CD14-positive monocyte (primary cell): Measurements from ENCODE around the gene PDE8A. TPM values are rescaled to one million over a fixed set of nuclear protein-coding genes. Genes with fewer than 3 reads are reported as not detected.

Experiments
- DNase-seq, 3 donors: peaks; one replicate each; pipeline ENCODE4 v3.0.0-alpha.2; 2011 to 2022
- H2AFZ ChIP-seq: 2 replicates; pipeline ENCODE4 v1.6.0; 2012; ENCODE audit warnings: mild to moderate bottlenecking, low read depth, low read length, inconsistent platforms; ENCODE audit not compliant: insufficient read depth, poor library complexity, severe bottlenecking
- H3K27ac ChIP-seq, 2 donors: 1 replicate in 1 of 2; 2 replicates in 1 of 2; pipeline ENCODE4 v1.5.1; 2012 to 2013; ENCODE audit warnings: low read length in 2 of 2, control low read depth in 1 of 2, inconsistent platforms in 1 of 2, low read depth in 1 of 2, mild to moderate bottlenecking in 1 of 2
- H3K27me3 ChIP-seq, 2 donors: one replicate each; pipeline versions ENCODE4 v1.6.0 to v1.6.1; 2011 to 2013; ENCODE audit warnings: low read length in 2 of 2; ENCODE audit not compliant: control insufficient read depth in 2 of 2, insufficient read depth in 2 of 2
- H3K36me3 ChIP-seq, 2 donors: replicated peaks in 1 of 2; 1 replicate in 1 of 2; 2 replicates in 1 of 2; pipeline versions ENCODE4 v1.5.1 to v1.6.1; 2012 to 2013; ENCODE audit warnings: low read length in 2 of 2, control low read depth in 1 of 2, inconsistent platforms in 1 of 2, mild to moderate bottlenecking in 1 of 2; ENCODE audit not compliant: insufficient read depth in 2 of 2, control insufficient read depth in 1 of 2
- H3K4me1 ChIP-seq, 2 donors: 1 replicate in 1 of 2; 2 replicates in 1 of 2; pipeline versions ENCODE4 v1.5.1 to v1.6.1; 2012 to 2013; ENCODE audit warnings: low read length in 2 of 2, control low read depth in 1 of 2, inconsistent platforms in 1 of 2, mild to moderate bottlenecking in 1 of 2, moderate library complexity in 1 of 2; ENCODE audit not compliant: insufficient read depth in 2 of 2, control insufficient read depth in 1 of 2
- H3K4me2 ChIP-seq: replicated peaks from 2 replicates; pipeline ENCODE3; 2012; ENCODE audit warnings: low read length, moderate library complexity, mild to moderate bottlenecking; ENCODE audit not compliant: poor library complexity, severe bottlenecking; ENCODE audit errors: extremely low read depth
- H3K4me3 ChIP-seq, 3 experiments: fragments of 200-600 bp in 1 of 3; sonication (generic) in 1 of 3; replicated peaks in 1 of 3; 1 replicate in 2 of 3; 2 replicates in 1 of 3; pipeline ENCODE4 v1.5.1; 2011 to 2013; ENCODE audit warnings: low read length in 3 of 3, mild to moderate bottlenecking in 3 of 3, control low read depth in 2 of 3, low read depth in 2 of 3, inconsistent platforms in 1 of 3, moderate library complexity in 1 of 3
- H3K79me2 ChIP-seq: 2 replicates; pipeline ENCODE4 v1.6.0; 2012; ENCODE audit warnings: mild to moderate bottlenecking, control low read depth, inconsistent platforms, low read length, moderate library complexity; ENCODE audit not compliant: insufficient read depth
- H3K9ac ChIP-seq: 2 replicates; pipeline ENCODE4 v1.6.0; 2017; ENCODE audit warnings: low read length, mild to moderate bottlenecking; ENCODE audit not compliant: insufficient read depth, poor library complexity, severe bottlenecking
- H3K9me3 ChIP-seq, 2 donors: replicated peaks in 1 of 2; 1 replicate in 1 of 2; 2 replicates in 1 of 2; pipeline versions ENCODE4 v1.5.1 to v1.6.1; 2012 to 2013; ENCODE audit warnings: low read length in 2 of 2, control low read depth in 1 of 2; ENCODE audit not compliant: control insufficient read depth in 1 of 2, insufficient read depth in 1 of 2
- H4K20me1 ChIP-seq: 2 replicates; pipeline ENCODE4 v1.6.0; 2012; ENCODE audit warnings: mild to moderate bottlenecking, low read length, control low read depth, moderate library complexity; ENCODE audit not compliant: insufficient read depth
- H3K27ac Mint-ChIP-seq, 7 donors: one replicate each; pipeline ENCODE4 v1.8.0; 2020; ENCODE audit warnings: mild to moderate bottlenecking in 7 of 7, mixed read lengths in 7 of 7, moderate library complexity in 6 of 7, inconsistent platforms in 2 of 7
- H3K27me3 Mint-ChIP-seq, 3 donors: one replicate each; pipeline ENCODE4 v1.8.0; 2021 to 2022; ENCODE audit warnings: low read depth in 3 of 3, mild to moderate bottlenecking in 3 of 3, mixed read lengths in 3 of 3, moderate library complexity in 3 of 3, inconsistent platforms in 1 of 3
- H3K36me3 Mint-ChIP-seq, 2 donors: one replicate each; pipeline ENCODE4 v1.8.0; 2020; ENCODE audit warnings: mixed read lengths in 2 of 2, inconsistent platforms in 1 of 2, mild to moderate bottlenecking in 1 of 2
- H3K4me1 Mint-ChIP-seq: one replicate; pipeline ENCODE4 v1.8.0; 2020; ENCODE audit warnings: mild to moderate bottlenecking, mixed read lengths
- H3K4me3 Mint-ChIP-seq, 2 donors: one replicate each; pipeline ENCODE4 v1.8.0; 2020; ENCODE audit warnings: mild to moderate bottlenecking in 2 of 2, mixed read lengths in 2 of 2, moderate library complexity in 1 of 2
- H3K9me3 Mint-ChIP-seq, 7 donors: one replicate each; pipeline ENCODE4 v1.8.0; 2020 to 2022; ENCODE audit warnings: mixed read lengths in 7 of 7, mild to moderate bottlenecking in 6 of 7, moderate library complexity in 6 of 7, inconsistent platforms in 2 of 7
- CTCF ChIP-seq: fragments of 200-600 bp; IDR thresholded peaks from one replicate; pipeline ENCODE4 v1.8.0; 2022; ENCODE audit warnings: antibody characterized with exemption, mild to moderate bottlenecking
- WGBS: methylation state at CpG from one replicate; pipeline ENCODE4 v1.1.5; 2013; ENCODE audit warnings: missing lambda C conversion rate; ENCODE audit not compliant: insufficient coverage; 5-methylcytosine and 5-hydroxymethylcytosine counted together
- intact Hi-C, 2 donors: fragments of 100-400 bp; cut with micrococcal nuclease; formaldehyde crosslinking; loops; one replicate each; pipeline versions ENCODE4 v1.15.0 to v1.15.1; 2023
- polyA plus RNA-seq, 3 donors: library from polyadenylated mRNA; depleted of rRNA in 1 of 3; unstranded in 2 of 3; stranded (reverse) in 1 of 3; fragments of 300-500 nt in 2 of 3; fragments of >200 nt in 1 of 3; fragmentation: Illumina TruSeq in 2 of 3; gene quantifications; 1 replicate in 2 of 3; 2 replicates in 1 of 3; pipeline ENCODE4 v1.2.3, GENCODE V29; 2012 to 2021

Gene PDE8A
- polyA plus RNA-seq, 3 donors: 2.8 to 33.4 (median 4.9) TPM

- Mint-ChIP-seq H3K27ac (peak overlapping the region in 1 of 7 donors; percentile 4), H3K36me3 (peaks cover 66 to 88% of the 10 kb centered on the region in 2 donors), H3K4me3 (no peak overlapping the region), H3K9me3 (peaks cover 0 to 5% (median 0%) of the 10 kb centered on the region in 7 donors), H3K4me1 (no peaks in the 10 kb centered on the region), H3K27me3 (no peaks in the 10 kb centered on the region)
- no peaks in the 10 kb centered on the region for H3K4me1 ChIP-seq
- no peaks in the 10 kb centered on the region for H4K20me1 ChIP-seq
- intact Hi-C loops: no loop called here
- no peak overlapping the region for H2AFZ ChIP-seq
- WGBS: 100% methylated on average over 2 of the region's 5 CpGs
- no peaks in the 10 kb centered on the region for H3K9me3 ChIP-seq
- no peak for TF ChIP-seq CTCF
- no peak overlapping the region for H3K4me3 ChIP-seq
- no peak overlapping the region for H3K27ac ChIP-seq
- H3K36me3 ChIP-seq: peaks cover 23 to 78% of the 10 kb centered on the region in 2 donors
- H3K27me3 ChIP-seq: no peaks in the 10 kb centered on the region
- no peak overlapping the region for H3K4me2 ChIP-seq
- no peaks in the 10 kb centered on the region for H3K79me2 ChIP-seq
- no peak overlapping the region for H3K9ac ChIP-seq
- DNase-seq: no peak
Measured at GRCh38 chr15:85089929-85090597, 108.4 kb downstream of the PDE8A start.

- no peak for TF ChIP-seq CTCF
- H3K27ac ChIP-seq: no peak overlapping the region
- Mint-ChIP-seq H3K4me3 (no peak overlapping the region), H3K4me1 (no peaks in the 10 kb centered on the region), H3K27ac (peak overlapping the region in 2 of 7 donors; percentile 33 to 56), H3K27me3 (no peaks in the 10 kb centered on the region), H3K9me3 (peaks cover 0 to 5% (median 0%) of the 10 kb centered on the region in 7 donors), H3K36me3 (peaks cover 66 to 75% of the 10 kb centered on the region in 2 donors)
- H2AFZ ChIP-seq: no peak overlapping the region
- WGBS: 95% methylated on average over 2 of the region's 2 CpGs
- H3K9me3 ChIP-seq: no peaks in the 10 kb centered on the region
- H3K4me1 ChIP-seq: no peaks in the 10 kb centered on the region
- DNase-seq: no peak
- H3K79me2 ChIP-seq: no peaks in the 10 kb centered on the region
- peaks cover 27 to 74% of the 10 kb centered on the region in 2 donors for H3K36me3 ChIP-seq
- no peak overlapping the region for H3K4me2 ChIP-seq
- H4K20me1 ChIP-seq: no peaks in the 10 kb centered on the region
- no peak overlapping the region for H3K4me3 ChIP-seq
- intact Hi-C loops: no loop called here
- H3K9ac ChIP-seq: no peak overlapping the region
- H3K27me3 ChIP-seq: no peaks in the 10 kb centered on the region
Measured at GRCh38 chr15:85091990-85092389, 110.3 kb downstream of the PDE8A start.
